HPDE6-E6E7 (cell line): ENCODE data around the gene TMEM140.
A peak's percentile ranks its signal among the peaks of the same experiment; 100 is the strongest.
"Not testable (repeated sequence)": the region's sequence is repeated elsewhere in the genome, so short reads cannot be mapped to it uniquely, and the experiment has no call there.

ENCODE experiments used
- DNase-seq: peaks from one replicate; pipeline ENCODE4 v3.0.0; 2011; ENCODE audit warnings: missing footprints; ENCODE audit errors: extremely low spot score

TMEM140 gene

DNA sequence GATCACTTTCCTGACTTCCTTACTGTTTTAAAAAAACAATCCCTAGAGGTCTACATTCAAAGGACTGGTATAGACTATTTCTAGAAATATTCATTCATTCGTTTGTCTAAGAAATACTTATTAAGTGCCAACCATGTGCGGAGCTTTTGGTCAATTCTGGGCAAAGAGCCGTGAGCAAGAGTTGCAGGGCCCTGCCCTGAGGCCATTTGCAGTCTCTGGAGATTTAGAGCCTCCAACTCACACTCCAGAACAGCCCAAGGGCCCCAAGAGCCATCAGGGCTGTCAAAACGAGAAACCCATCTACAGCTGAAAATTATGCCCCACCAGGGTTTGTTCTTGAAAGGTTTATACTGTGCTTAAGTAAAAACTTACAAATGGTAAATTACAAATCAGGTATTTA lies 47.3 kb downstream of the TMEM140 start:
- DNase-seq = no peak

DNA sequence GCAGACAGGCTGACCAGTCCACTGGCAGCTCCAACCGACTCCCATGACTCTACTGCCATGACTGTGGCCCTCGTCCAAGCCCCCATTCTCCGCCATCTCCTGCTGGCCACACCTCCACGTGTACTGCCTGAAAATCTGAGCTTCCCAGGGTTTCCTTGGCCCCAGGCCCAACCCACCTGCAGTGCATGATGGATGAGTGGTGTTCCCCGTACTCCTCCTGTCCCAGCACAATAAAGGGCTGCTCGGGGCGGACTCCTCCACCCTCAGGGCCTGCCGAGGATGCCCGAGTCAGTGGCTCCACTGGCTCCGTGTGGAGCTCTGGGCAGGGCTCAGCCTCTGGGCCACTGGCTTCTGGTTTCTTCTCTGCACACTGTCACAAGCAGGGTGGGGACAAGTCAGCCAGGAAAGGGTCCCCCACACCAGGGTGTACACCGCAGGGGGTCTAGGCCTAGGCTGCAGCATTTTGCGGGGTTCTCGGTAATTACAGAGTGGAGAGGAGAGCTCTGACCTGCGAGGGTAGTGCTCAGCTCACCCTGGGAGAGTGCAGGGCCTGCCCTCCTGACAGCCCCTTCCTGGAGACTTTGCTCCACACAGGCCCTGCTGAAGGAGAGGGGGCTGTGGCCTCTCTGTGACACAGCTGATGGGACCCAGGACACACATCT lies 48.2 kb downstream of the TMEM140 start:
- DNase-seq = no peak

DNA sequence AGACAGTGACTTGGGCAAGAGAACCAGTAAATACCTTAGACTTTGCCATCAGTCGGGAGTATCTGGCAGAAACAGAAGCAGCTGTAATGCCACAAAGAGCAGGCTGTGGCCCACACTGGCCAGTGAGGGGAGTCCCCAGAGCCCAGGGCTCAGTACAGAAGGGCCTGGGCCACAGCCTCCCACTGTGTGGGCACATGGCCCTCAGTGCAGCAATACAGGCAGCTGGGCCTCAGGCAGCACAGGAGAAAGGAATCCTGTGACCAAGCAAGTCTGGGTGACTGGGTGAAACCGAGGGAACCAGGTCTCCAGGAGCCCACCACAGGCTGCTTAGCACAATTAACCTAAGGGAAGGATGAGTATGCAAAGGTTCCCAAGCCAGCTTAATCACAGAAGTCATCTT lies 49.5 kb downstream of the TMEM140 start:
- DNase-seq = no peak

DNA sequence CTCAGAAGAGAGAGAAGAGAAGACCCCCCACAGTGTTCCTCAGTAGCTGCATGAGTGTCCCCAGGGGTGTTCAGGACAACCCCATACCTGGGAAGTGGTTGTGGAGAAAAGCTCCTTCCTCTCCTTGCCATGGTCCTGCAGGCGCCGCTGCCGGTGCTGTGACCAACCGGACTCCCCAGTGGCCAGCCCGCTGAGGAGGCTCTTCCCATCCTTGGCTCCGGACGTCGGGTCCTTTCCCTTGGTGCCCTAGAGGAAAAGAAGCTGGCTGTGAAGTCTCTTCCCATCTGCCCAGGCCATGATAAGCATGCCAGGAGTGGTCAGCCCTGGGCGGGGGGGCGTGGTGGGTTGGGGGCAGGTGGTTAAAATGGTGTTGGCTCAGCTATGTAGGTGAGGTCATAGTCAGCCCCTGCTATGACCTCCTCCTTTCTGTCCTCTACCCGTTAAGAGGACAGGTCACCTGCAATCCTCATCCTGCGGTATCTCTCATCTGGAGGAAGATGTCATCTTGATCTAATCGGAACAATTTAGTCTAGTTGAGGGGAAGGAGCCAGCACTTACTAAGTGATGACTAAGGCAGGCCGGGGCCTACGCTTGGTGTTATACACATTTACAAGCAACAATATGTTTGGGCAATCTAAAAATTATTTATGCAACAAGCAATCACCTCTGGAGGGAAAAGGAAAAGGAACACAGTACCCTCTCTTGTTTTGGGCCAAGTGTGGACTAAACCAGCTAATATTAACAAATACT lies 50.2 kb downstream of the TMEM140 start:
- DNase-seq = no peak

DNA sequence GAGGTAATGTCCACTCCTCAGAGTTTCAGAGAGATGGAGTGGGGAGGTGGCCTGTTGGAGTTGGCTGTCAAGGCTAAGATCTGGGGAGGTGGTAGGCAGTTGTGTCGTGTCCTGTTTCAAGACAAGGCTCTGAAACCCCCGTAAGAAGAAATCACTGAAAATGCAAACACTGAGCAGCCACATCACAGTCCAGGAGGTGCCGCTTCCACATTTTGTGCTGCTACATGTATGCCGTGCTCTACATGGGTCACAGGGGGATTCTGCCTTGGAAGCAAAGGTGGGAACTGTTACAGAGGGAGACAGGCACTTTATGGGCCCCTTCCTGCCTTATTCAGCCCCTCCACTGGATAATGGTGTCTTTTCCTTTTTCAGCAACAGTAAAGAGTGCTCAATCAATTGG lies 51.6 kb downstream of the TMEM140 start:
- DNase-seq = no peak

DNA sequence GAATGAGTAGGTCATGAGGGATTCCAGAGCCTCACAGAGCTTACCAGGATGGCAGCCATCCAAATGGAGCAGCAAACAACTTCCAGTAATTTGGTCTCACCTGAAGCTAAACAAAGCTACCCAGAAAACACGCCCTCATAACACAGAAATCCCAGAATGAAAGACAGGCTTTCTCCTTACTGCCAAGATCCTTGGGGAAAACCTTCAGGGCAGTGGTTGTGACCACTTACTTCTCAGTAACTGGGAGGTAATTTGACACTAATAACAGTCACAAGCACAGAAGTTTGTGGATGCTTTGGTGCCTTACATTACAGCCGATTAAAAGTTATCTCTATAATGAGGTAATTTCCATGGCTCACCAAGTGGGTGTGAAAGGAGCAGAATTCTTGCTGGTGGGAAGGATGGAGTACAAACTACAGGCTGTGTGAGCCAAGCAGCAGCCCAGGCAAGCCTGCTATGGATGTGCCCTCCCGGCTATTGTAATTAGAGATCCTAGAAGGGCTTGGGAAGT lies 53.0 kb downstream of the TMEM140 start:
- DNase-seq = no peak

DNA sequence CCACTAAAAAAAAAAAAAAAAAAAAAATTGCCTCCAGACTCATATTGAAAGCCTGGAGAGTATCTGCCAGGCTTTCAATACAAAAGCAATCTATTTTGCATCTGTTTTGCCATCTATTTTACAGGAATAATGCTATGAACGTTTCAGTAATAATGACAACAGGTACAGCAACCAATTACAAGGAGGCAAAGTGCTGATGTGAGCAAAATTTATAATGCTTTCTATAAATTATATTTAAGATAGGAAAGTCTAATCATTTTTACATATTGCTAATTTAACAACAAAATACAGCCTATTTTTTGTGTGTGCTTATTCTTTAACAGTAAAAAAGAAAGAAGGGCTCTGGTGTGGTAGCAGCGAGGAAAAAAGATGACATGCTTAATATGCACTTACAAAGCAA lies 53.5 kb downstream of the TMEM140 start:
- no peak for DNase-seq

DNA sequence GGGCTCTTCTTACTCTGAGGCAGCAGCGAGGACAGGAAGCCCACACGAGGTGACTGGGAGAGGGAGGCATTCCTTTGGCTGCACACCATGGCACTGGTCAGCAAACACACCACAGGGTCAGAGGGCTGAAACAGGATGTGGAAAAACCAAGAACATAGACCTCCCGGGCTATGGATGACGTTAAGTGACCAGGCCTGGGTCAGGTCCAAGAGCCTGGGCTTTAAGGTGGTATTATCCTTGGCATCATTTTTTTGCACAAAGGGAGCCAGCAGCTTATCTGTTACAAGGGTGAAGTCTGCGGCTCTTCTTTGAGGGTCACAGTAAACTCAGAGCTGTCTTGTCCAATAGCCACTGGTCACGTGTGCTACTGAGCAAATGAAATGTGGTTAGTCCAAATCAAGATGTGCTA lies 56.5 kb downstream of the TMEM140 start:
- no peak for DNase-seq

DNA sequence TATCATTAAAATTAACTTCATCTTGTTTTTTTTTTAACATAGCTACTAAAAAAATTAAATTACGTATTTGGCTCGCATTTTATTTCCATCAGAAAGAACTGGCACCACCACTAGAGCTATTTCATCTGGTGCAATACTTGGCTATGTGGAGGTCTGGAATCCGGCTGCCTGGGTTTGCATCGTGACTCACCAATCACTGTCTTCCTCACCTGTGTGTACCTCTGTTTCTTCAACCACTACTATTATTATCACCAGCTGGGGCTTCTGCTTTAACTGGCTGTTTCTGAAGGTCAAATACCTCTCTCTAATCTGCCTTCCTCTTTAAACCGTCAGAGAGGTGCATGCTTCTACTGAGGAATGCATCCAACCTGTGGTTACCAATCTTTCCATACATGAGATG lies 57.0 kb downstream of the TMEM140 start:
- peak; percentile 63 for DNase-seq

DNA sequence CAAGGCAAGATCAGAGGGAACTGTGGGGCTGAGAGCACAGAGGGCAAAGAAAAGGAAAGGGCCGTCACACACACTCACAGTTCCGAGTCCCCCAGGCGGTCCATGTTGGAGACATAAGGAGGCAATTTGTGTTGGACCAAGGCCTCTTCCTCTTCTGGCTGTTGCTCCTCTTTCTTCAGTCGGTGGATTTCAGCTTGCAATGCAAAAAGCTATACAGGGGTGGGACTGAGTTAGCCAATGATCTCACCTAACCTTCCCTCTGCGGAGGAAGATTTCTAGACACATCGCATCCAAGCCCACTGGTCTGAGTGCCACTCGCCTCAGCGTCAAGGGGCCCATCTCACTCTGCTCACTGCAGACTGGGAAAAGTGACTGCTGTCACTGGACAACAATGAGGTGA lies 58.0 kb downstream of the TMEM140 start:
- no peak for DNase-seq

DNA sequence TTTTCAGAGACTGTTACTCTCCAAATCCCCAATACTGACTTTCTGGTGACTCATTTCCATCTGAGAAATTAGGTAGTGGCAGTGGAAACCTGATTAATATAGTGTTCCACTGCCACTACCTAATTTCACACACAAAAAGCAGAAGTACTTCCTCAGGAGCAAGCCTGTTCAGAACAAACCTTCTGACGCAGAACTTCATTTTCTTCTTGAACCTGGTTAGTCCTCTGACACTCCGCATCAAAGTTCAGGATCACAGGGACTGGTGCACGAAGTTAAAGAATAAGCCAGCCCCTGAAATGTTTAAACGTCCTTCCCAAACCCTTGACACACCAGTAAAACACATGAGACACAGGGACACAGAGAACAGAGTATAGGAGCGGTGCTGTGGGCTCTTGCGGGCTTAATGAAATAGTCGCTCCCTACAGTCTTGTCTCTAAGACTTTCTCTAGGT lies 59.1 kb downstream of the TMEM140 start:
- no peak for DNase-seq

DNA sequence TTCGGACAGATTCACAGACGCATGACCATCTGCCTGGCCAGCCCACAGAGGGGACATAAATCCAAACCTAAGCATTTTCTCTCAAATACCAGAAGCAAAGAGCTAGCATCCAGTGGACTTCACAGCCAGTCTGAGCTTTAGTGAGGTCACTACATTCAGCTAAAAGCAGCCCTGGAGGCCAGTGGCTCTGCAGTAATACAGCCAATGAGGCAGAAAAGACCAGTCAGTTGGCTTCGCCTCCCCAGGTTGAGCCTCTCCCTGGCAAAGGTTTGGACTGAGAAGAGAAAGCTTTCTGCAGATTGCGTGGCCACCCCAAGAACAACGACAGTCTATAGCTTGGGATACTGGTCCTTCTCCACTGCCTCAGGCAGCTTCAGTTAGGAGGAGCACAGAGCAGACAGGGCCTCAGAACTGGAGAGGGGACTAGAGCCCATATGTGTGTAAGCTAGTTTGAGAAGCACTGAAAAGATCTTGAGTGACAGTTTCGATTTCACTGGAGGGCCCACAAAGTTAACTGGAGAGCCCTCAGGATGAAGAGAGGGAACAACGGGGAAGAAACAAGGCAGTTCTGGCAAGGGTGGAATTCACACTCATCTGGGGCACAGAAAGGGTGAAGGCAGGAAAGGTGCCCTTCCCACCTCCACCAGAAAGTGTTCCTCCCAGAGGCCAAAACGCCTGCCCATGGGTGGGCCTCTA lies 59.7 kb downstream of the TMEM140 start:
- DNase-seq = no peak

DNA sequence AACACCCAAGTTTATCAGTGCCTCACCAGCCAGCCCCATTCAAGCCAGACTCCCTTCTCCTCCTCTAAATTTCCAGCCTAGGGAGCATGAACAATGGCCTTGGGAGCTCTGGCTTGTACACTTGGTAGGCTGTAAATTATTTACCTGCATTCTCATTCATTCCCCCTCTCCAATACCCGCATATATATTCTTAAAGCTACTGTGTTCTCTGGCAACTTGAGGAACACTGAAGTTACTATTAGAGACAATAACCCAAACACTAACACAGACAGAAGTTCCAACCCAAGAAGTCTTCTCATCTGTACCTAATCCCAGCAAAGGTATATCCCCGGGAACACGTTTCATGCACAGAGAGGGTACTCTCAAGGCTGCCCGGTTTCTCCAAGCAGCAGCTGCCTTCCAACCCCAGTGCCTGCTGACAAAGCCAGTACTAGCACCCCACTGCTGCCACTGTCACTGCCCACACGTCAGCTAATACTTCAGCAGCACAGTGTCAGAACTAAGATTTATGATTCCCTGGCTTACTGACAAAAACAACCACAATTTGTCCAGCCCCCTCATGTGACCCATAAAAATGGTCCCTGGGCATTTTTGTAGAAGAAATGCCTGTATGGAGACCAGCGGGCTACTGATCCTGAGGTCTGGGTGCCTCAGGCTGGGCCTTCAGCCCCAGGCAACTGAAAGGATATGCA lies 60.4 kb downstream of the TMEM140 start:
- no peak for DNase-seq

DNA sequence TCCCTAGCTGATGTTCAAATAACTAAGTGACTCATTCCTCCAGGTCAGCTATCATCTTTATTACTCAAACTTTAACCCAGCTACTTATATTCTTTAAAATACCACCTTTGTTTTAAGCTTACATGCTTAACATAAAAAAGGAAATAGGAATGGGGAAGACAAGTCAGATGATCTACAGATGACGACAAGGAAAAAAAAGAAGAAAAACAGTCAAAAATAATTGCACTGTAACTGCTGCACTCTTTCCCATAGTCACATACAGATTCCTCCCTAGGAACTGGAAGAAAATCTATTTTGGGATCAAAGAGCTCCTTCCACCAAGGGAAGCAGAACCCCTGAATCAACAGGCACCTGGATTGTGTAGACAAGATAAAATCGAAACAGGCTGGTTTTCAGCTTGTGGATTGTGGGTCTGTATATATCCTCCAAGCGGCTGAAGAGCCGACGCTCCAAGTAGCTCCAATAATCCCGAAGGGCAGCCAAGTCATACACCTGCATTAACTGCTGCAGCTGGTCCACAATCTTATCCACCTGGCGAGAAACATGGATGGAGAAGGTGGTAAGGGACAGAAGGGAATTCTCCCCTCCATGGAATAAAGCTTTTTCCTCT lies 61.5 kb downstream of the TMEM140 start:
- DNase-seq = no peak

DNA sequence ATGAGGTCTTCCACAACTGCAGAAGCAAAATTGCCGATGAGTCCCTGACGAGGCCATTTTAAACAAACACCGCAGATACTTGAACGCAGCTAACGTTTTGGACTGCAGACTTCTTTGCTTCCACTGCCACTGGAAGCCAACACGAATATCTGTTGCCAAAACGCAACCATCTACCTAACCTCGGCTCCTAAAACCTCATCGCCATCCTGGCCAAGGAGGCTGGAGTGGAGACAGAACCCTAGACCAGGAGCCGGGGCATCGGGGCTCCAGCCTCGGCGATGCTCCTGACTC lies 63.0 kb downstream of the TMEM140 start:
- DNase-seq = no peak

DNA sequence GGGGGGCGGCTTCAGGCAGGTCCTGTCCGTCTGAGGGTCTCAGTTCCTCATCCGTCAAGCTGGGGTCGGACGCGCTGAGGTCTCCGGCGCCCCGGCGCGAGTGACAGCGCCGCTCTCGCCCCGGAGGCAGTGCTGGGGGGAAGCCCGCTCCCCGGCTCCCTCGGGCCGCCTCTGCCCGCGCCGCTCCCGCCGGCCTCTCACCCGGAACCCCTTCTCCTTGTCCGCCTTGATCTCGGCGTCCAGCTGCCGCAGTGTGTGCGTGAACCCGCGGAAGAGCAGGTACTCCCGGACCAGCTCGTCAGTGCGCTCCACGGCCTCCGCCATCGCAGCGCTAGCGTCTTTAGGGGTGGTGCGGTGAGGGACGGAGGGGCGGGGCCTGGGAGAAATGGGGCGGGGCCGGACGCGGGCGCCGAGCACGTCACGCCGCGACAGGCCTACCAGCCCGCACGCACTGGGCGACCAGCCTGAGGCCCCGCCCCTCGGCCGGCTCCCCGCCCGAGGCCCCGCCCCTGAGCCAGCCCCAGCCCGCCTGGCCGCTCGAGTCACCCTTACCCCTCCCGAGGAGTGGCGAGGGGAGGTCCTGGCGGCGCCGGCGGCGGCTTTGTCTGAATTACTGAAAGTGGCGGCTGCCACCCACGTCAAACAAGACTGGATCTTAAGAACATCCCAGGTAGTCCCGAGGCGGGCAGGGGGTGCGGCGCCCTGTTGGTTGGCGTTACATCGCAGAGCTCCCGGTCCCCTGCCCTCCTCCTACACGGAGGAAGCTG lies 63.5 kb downstream of the TMEM140 start, which contains the start of gene WDR91:
Gene WDR91, minus strand, starts transcription at position 348 of the 767 bp plus-strand sequence. Its CDS starts 24 bp downstream, at position 324.
- DNase-seq = peak; percentile 93

DNA sequence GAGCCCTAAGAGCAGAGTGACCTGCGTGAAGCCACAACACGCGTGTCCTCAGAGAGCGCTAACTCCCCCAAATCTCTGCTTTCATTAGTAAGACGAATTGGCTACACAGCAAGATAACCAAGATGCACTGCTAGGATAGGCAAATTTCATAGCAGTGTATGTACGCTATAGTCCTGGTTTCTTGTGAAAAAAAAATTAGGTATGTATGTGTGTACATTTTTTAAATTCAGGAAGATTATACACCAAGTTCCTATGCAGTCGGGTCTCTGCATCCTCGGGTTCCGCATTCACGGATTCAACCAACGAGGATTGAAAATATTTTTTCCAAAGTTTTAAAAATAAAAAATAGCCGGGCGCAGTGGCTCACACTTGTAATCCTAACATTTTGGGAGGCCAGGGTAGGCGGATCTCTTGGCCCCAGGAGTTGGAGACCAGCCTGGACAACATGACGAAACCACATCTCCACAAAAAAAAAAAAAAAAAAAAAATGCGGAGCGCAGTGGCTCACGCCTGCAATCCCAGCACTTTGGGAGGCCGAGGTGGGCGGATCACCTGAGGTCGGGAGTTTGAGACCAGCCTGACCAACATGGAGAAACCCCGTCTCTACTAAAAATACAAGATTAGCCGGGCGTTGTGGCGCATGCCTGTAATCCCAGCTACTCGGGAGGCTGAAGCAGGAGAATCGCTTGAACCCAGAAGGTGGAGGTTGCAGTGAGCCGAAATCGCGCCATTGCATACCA lies 64.2 kb downstream of the TMEM140 start:
- not testable (repeated sequence) for DNase-seq

DNA sequence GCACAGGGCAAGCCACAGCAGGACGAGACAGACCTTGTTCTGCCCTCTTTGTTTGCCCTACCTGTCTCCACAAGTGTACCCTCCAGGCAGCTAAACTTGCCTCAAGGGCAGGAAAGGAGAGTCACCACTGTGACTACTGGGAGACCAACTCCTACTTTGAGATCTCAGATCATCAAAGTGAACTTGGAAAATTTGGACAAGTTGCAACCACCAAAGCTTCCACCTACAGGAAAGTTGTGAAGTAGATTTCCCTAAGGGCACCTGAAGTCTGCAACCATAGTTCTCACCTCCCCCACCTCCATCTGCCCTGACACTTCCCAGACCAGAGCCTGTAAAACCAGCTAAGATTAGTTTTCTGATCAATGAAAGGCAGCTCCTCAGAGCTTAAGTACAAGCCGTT lies 66.0 kb downstream of the TMEM140 start:
- peak; percentile 66 for DNase-seq

DNA sequence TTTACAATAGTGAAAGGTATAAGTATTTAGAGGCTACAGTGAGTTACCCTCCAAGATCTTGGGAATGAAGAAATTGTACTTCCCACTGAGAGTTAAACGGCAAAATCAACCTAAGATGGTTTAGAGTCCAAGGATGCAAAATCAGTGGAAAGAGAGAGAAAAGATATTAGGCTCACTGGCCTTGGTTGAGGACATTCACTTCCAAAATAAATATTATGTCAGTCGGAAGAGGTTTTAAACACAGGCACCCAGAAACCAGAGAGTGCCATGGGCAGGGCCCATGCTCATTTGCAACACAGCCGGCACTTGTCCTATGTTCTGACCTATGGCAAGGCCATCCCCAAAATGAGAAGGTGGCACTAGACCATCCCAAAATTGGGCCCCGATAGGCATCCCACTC lies 67.3 kb downstream of the TMEM140 start:
- no peak for DNase-seq

DNA sequence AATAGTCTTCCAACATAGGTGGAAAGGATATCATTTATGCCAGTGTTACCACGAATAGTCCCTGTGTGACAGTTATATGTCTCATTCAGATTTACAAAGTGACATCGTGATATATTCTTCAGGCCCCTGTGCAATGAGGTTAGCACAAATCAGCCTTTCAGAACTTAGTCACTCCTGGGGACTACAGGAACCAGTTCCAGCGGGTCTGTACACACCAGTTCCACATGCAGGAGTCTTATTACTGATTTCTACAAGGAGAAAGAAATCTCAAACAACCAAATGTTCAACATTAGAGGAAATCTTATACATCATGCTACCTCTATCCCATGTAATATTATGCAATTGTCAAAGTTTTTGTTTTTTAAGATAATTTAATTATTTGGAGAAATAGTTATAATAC lies 67.8 kb downstream of the TMEM140 start:
- no peak for DNase-seq
